Fibroblast of pulmonary artery (primary cell): ENCODE results near the gene RSPO3.
A peak's percentile ranks its signal among the peaks of the same experiment; 100 is the strongest.

Experiments used
- DNase-seq: peaks from one replicate; pipeline ENCODE4 v3.0.0-alpha.2; 2010; ENCODE audit warnings: low read depth
- H3K4me3 ChIP-seq: replicated peaks from 2 replicates; pipeline ENCODE4 v1.5.1; 2011; ENCODE audit warnings: low read depth, mild to moderate bottlenecking, control low read depth, low read length, moderate library complexity
- CTCF ChIP-seq: IDR thresholded peaks from 2 replicates; pipeline ENCODE4 v1.5.1; 2011; ENCODE audit warnings: mild to moderate bottlenecking, control low read depth, low read length, inconsistent platforms; ENCODE audit errors: missing control alignments

The RSPO3 gene

GRCh38 chr6:127243501-127243900 is 125.0 kb downstream of the RSPO3 start:
- no peak overlapping the region for H3K4me3 ChIP-seq
- no peak for TF ChIP-seq CTCF
- DNase-seq: peak; percentile 35
